Measurements from ENCODE around the gene FGD3. TPM values are rescaled to one million over a fixed set of nuclear protein-coding genes. Genes with fewer than 3 reads are reported as not detected.

FGD3 gene
- total RNA-seq, 6 experiments from 2014 or later, result not detected

DNA sequence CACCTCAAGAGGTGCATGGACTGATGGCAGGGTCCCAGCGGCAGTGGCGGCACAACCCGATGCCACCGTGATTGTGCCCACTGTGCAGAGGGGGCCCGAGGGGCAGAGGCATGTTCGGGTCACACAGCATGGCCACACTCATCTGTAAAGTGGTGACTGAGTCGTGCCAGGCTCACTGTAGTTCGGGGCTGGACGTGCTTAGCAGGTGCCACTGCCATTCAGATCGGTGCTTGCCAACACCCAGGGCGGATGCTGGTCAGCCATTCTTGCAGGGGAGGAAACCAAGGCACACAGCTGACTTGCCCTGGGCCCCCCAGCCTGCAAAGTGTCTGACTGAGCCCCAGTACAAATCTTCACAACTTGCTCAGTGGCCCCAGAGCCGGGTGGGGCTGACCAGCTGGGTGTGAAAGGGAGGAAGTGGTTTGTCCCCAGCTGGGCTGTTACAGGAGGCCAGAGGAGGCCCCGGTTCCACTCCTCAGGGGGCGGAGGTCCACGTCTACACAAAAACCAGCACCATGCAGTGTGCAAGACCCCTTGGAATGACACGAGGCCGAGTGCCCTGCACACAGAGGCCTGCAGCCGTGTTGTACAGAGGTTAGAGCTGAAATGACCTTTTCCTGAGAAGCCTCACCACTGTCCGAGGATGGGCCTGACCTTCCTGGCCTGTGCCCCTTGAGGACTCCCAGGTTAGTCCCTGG, 17.9 kb downstream of the FGD3 start:
- TF ChIP-seq, protein P1, sequence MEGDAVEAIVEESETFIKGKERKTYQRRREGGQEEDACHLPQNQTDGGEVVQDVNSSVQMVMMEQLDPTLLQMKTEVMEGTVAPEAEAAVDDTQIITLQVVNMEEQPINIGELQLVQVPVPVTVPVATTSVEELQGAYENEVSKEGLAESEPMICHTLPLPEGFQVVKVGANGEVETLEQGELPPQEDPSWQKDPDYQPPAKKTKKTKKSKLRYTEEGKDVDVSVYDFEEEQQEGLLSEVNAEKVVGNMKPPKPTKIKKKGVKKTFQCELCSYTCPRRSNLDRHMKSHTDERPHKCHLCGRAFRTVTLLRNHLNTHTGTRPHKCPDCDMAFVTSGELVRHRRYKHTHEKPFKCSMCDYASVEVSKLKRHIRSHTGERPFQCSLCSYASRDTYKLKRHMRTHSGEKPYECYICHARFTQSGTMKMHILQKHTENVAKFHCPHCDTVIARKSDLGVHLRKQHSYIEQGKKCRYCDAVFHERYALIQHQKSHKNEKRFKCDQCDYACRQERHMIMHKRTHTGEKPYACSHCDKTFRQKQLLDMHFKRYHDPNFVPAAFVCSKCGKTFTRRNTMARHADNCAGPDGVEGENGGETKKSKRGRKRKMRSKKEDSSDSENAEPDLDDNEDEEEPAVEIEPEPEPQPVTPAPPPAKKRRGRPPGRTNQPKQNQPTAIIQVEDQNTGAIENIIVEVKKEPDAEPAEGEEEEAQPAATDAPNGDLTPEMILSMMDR (IDR thresholded peaks at IDR 0.05), result no peak
- Mint-ChIP-seq H3K27me3 (ENCODE audit: insufficient read depth) (peaks cover 18% of the 10 kb centered on the region), H3K36me3 (ENCODE audit: low read depth) (no peaks in the 10 kb centered on the region), H3K4me1 (ENCODE audit: low read depth) (peaks cover 3% of the 10 kb centered on the region; the same call in 1 of the 2 replicates), H3K27ac (no peak overlapping the region), H3K4me3 (no peak overlapping the region), H3K9me3 (peaks cover 11% of the 10 kb centered on the region)
- DNase-seq, result no peak

DNA sequence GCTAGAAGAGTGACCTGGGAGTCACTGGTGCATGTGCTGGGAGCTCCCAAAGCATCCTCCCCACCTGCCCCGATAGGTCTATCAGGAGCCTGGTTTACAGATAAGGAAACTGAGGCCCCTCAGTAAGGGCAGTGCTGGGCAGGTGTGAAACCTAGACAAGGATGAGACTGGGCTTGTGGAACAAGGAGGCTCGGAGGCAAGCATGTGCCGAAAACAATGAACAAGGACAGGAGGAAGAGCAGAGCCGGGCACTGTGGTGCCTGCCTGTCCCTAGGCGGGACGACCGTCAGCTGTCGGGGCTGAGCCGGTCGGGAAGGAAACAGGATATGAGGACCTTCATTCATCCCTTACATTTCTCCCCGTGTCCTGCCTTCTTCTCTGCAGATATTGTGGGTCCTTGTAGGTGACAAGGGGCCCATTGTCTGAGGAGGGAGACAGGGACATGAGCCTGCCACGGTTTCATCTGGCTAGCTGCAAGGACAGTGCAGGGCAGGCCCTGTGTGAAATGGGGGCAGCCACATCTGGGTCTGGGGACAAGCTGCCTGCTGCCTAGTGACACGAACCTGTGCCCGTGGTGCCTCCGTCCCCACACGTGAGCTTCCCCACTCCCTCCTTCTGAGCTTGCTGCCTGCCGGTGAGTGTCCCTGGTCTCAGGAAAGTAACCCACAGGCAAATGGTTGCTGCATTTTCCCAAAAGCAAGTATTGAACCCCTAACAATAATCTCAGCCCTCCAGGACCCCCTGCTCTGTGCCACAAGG, 18.6 kb downstream of the FGD3 start:
- TF ChIP-seq, protein P1 (IDR thresholded peaks at IDR 0.05), result no peak
- Mint-ChIP-seq H3K27me3 (ENCODE audit: insufficient read depth) (peaks cover 17% of the 10 kb centered on the region), H3K4me1 (ENCODE audit: low read depth) (peaks cover 6% of the 10 kb centered on the region; the same call in 1 of the 2 replicates), H3K9me3 (peaks cover 11% of the 10 kb centered on the region), H3K27ac (no peak overlapping the region), H3K36me3 (ENCODE audit: low read depth) (no peaks in the 10 kb centered on the region), H3K4me3 (no peak overlapping the region)
- DNase-seq, result no peak

DNA sequence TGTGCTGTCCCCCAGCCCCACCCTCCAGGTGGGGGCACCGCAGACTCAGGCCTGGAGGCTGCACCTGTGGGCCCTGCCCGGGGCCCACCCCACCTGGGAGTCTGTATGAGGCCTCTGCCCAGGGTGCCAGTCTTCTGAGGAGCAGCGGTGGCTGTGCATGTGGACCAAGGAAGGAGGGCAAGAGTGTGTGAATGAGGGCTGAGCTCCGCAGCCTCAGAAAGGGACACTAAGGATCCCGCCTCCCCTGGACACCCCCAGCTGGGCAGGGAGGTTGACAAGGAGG, 19.1 kb downstream of the FGD3 start:
- Mint-ChIP-seq H3K4me1 (ENCODE audit: low read depth) (peaks cover 6% of the 10 kb centered on the region; the same call in 1 of the 2 replicates), H3K27ac (no peak overlapping the region), H3K36me3 (ENCODE audit: low read depth) (no peaks in the 10 kb centered on the region), H3K4me3 (no peak overlapping the region), H3K9me3 (peaks cover 6% of the 10 kb centered on the region), H3K27me3 (ENCODE audit: insufficient read depth) (peaks cover 17% of the 10 kb centered on the region)
- TF ChIP-seq, protein P1 (IDR thresholded peaks at IDR 0.05), result no peak
- no peak for DNase-seq

DNA sequence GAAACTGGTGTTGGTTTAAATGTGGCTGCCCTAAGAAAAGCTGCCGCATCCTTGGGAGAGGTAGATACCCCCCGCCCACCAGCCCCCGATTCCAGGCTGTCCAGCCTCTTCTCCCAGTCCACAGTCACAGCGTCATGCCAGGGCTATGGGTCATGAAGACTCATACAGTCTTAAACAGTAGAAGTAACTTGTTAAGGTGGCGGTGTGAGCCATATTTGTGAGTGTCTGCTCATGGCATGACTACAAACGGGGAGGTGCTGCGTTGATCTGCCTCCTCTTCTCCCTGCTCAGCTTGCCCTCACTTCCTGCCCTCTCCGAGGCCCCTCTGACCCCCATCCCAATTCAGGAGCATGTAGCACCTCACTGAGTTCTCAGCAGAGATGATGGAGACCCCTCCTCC, 20.8 kb downstream of the FGD3 start:
- no peak for DNase-seq
- peaks cover 6% of the 10 kb centered on the region; the same call in 1 of the 2 replicates for H3K4me1 Mint-ChIP-seq (ENCODE audit: low read depth)

DNA sequence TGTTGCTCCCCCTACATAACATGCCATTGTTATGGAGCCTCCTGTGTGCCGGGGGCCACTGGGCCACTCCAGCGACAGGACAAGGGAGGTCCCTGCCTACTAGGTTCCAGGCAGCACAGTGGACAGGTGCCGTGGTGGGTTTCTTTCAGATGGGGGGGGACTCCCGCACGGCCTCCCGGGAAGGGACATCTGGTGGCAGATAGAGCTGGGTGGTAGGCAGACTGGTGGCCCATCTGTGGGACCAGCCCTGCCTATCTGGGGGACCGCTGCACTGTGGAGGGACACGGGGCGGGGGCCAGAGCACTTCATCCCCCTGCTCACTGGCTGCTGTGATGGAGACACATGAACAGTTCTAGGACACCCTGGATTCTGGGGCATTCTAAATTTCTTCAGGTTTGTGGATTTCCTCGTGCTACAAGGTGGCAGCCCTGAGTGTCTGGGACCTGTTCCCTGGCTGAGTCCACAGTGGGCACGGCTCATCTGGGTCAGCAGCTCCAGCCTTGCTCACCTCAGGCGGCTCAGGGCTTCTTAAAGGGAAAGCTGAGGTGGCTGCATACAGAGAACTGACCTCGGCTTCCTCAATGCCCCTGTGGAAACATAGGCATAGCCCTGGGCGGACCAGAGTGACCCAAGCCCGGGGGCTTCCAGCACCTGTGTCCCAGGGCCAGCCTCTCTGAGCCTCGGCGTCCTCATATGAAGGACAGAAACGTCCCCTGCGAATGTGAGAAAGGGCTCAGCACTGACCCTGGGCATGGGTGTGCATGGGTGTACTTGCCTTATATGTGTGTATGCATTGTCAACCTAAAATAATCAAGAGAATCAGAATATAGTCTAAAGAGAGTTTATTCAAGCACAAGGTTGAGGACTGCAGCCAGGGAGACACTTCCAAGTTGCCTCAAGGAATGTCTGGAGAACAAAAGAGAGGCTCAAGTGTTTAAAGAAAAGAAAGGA, 22.5 kb downstream of the FGD3 start:
- no peak overlapping the region for H3K4me3 Mint-ChIP-seq
- H3K36me3 Mint-ChIP-seq (ENCODE audit: low read depth), result no peaks in the 10 kb centered on the region
- no peak for DNase-seq
- peaks cover 6% of the 10 kb centered on the region; the same call in 1 of the 2 replicates for H3K4me1 Mint-ChIP-seq (ENCODE audit: low read depth)
- H3K27ac Mint-ChIP-seq, result no peak overlapping the region
- peaks cover 22% of the 10 kb centered on the region for H3K27me3 Mint-ChIP-seq (ENCODE audit: insufficient read depth)
- TF ChIP-seq, protein P1 (IDR thresholded peaks at IDR 0.05), result no peak
- no peaks in the 10 kb centered on the region for H3K9me3 Mint-ChIP-seq

More for the DNA sequence above, 20.8 kb downstream of the FGD3 start:
- Mint-ChIP-seq H3K27ac (no peak overlapping the region), H3K36me3 (ENCODE audit: low read depth) (no peaks in the 10 kb centered on the region), H3K9me3 (no peaks in the 10 kb centered on the region), H3K27me3 (ENCODE audit: insufficient read depth) (peaks cover 17% of the 10 kb centered on the region), H3K4me3 (no peak overlapping the region)
- TF ChIP-seq, protein P1 (IDR thresholded peaks at IDR 0.05), result no peak
